H1 (cell line): ENCODE data around the gene PFDN5. TPM values are rescaled to one million over a fixed set of nuclear protein-coding genes. Genes with fewer than 3 reads are reported as not detected.

Experiments used
- CBX8 ChIP-seq: fragments of 300-800, 300-1000 bp; sonication (generic); IDR thresholded peaks from 2 replicates; pipeline ENCODE4 v1.7.1; 2016; ENCODE audit warnings: low read depth, low read length, borderline replicate concordance
- CEBPB ChIP-seq: IDR thresholded peaks from 2 replicates; pipeline ENCODE4 v1.6.1; 2012; ENCODE audit warnings: low read depth, low read length
- CHD7 ChIP-seq: fragments of 300-600 bp; sonication (generic); IDR thresholded peaks from 2 replicates; pipeline ENCODE4 v1.7.1; 2012; ENCODE audit warnings: low read length, moderate library complexity, mild to moderate bottlenecking, inconsistent platforms; ENCODE audit not compliant: insufficient replicate concordance
- CTBP2 ChIP-seq: IDR thresholded peaks from 2 replicates; pipeline ENCODE4 v1.7.0; 2011; ENCODE audit warnings: borderline replicate concordance, mild to moderate bottlenecking, moderate library complexity, mixed read lengths, low read length; ENCODE audit not compliant: insufficient read depth, insufficient read length
- EZH2 ChIP-seq: fragments of 200-600 bp; sonication (generic); IDR thresholded peaks from 2 replicates; pipeline ENCODE4 v1.7.1; 2012; ENCODE audit warnings: low read depth, mild to moderate bottlenecking, moderate library complexity, low read length, inconsistent platforms; ENCODE audit not compliant: severe bottlenecking
- FOSL1 ChIP-seq: IDR thresholded peaks from 2 replicates; pipeline ENCODE4 v1.6.1; 2011; ENCODE audit warnings: mild to moderate bottlenecking, low read depth, low read length, moderate library complexity; ENCODE audit not compliant: insufficient read depth
- GABPA ChIP-seq: IDR thresholded peaks from 2 replicates; pipeline ENCODE4 v1.6.1; 2011; ENCODE audit warnings: mild to moderate bottlenecking, low read length, moderate library complexity, borderline replicate concordance; ENCODE audit not compliant: insufficient read depth
- HDAC6 ChIP-seq: IDR thresholded peaks from one replicate; pipeline ENCODE4 v1.7.1; 2012; ENCODE audit warnings: low read depth, mild to moderate bottlenecking, inconsistent platforms, low read length, moderate library complexity
- RNF2 ChIP-seq: fragments of 200-900, 300-1000 bp; sonication (generic); IDR thresholded peaks from 2 replicates; pipeline ENCODE4 v1.7.1; 2016; ENCODE audit warnings: borderline replicate concordance, low read depth, mild to moderate bottlenecking, antibody characterized with exemption, low read length; ENCODE audit not compliant: poor library complexity, severe bottlenecking; ENCODE audit errors: missing control alignments
- SP4 ChIP-seq: IDR thresholded peaks from 2 replicates; pipeline ENCODE4 v1.6.1; 2012; ENCODE audit warnings: low read length, inconsistent platforms
- TAF7 ChIP-seq: optimal IDR thresholded peaks from 2 replicates; pipeline ENCODE3; 2011; ENCODE audit warnings: low read depth, mild to moderate bottlenecking, inconsistent platforms, low read length, moderate library complexity, borderline replicate concordance
- polyA plus RNA-seq, 7 experiments: library from polyadenylated mRNA; depleted of rRNA in 3 of 7; stranded (reverse) in 5 of 7; unstranded in 2 of 7; fragments of >200 nt in 5 of 7; fragments of 200-250 nt in 2 of 7; gene quantifications; 1 replicate in 5 of 7; 2 replicates in 1 of 7; 4 replicates in 1 of 7; pipeline versions ENCODE4 v1.2.1 to v1.2.3, GENCODE V29; 2011 to 2013; ENCODE audit warnings: missing spikeins in 2 of 7, mixed read lengths in 2 of 7
- total RNA-seq: library from RNA; stranded (reverse); fragmentation: NEBNext Ultra II Directional; extraction: Animal tissue kit (Norgen Biotek cat#: 25700); gene quantifications from 2 replicates; pipeline ENCODE4 v1.2.1, GENCODE V29; 2021

The PFDN5 gene
- total and polyA plus RNA-seq, 2 of the 8 experiments (the other 6 are each of a cell fraction or from before 2014, with no cell fraction given), result 290 to 630 TPM

DNA sequence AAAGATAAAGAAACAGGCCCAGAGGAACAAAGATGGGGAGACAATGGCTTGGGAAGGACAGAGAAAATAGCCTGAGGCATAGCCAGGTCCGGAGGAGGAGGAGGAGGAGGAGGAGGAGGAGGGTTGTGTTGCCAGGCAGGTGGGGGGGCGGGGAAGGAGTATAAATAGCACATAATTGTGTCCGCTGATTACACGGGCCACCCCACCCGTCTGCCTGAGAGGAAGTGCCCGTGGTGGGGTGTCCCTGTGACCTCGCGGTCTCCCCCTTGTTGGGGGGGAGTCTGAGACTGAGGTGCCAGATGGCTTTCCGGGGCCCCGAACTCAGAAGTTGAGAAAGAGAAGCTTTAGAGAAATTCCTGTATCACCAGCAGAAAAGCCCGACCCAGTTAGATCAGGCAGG lies 42.7 kb downstream of the PFDN5 start (continued):
- TF ChIP-seq CHD7 (no peak), FOSL1 (no peak), SP4 (no peak), GABPA (no peak), EZH2 (no peak), TAF7 (no peak), RNF2 (no peak), HDAC6 (no peak), CTBP2 (no peak), CBX8 (no peak), CEBPB (no peak)
